Hepatocyte (in vitro differentiated cells): ENCODE measurements around the gene CD46. TPM values are rescaled to one million over a fixed set of nuclear protein-coding genes. Genes with fewer than 3 reads are reported as not detected.

ENCODE experiments used
- DNase-seq: peaks from one replicate; pipeline ENCODE4 v3.0.0-alpha.2; 2016; ENCODE audit warnings: low spot score
- H2AFZ ChIP-seq: fragments of 200-600 bp; sonication (generic); 2 replicates; pipeline ENCODE4 v1.6.0; 2016; ENCODE audit warnings: antibody characterized with exemption, mild to moderate bottlenecking
- H3K27ac ChIP-seq: fragments of 200-600 bp; sonication (generic); 2 replicates; pipeline ENCODE4 v1.5.1; 2016; ENCODE audit warnings: mild to moderate bottlenecking
- H3K27me3 ChIP-seq: fragments of 200-600 bp; sonication (generic); 2 replicates; pipeline ENCODE4 v1.6.1; 2016
- H3K36me3 ChIP-seq: fragments of 200-600 bp; sonication (generic); replicated peaks from 2 replicates; pipeline ENCODE4 v1.5.1; 2016; ENCODE audit warnings: low read depth; ENCODE audit not compliant: insufficient read depth
- H3K4me1 ChIP-seq: fragments of 200-600 bp; sonication (generic); 2 replicates; pipeline ENCODE4 v1.5.1; 2016; ENCODE audit warnings: mild to moderate bottlenecking, moderate library complexity; ENCODE audit not compliant: insufficient read depth
- H3K4me2 ChIP-seq: fragments of 200-600 bp; sonication (generic); 2 replicates; pipeline ENCODE4 v1.6.0; 2016
- H3K4me3 ChIP-seq: fragments of 200-600 bp; sonication (generic); 2 replicates; pipeline ENCODE4 v1.5.1; 2016; ENCODE audit warnings: mild to moderate bottlenecking
- H3K79me2 ChIP-seq: fragments of 200-600 bp; sonication (generic); 2 replicates; pipeline ENCODE4 v1.6.0; 2017; ENCODE audit warnings: mild to moderate bottlenecking
- H3K9me2 ChIP-seq: fragments of 200-600 bp; sonication (generic); replicated peaks from 2 replicates; pipeline ENCODE4 v1.6.0; 2017; ENCODE audit warnings: mild to moderate bottlenecking; ENCODE audit not compliant: insufficient read depth
- H3K9me3 ChIP-seq: fragments of 200-600 bp; sonication (generic); 2 replicates; pipeline ENCODE4 v1.5.1; 2016; ENCODE audit warnings: low read depth, mild to moderate bottlenecking
- H4K20me1 ChIP-seq: fragments of 200-600 bp; sonication (generic); 2 replicates; pipeline ENCODE4 v1.6.0; 2016; ENCODE audit warnings: mild to moderate bottlenecking; ENCODE audit not compliant: insufficient read depth, poor library complexity, severe bottlenecking
- EZH2 ChIP-seq: fragments of 200-600 bp; sonication (generic); IDR thresholded peaks from 2 replicates; pipeline ENCODE4 v1.6.1; 2016; ENCODE audit warnings: antibody characterized with exemption, mild to moderate bottlenecking, borderline replicate concordance
- EZH2phosphoT487 ChIP-seq: fragments of 200-600 bp; sonication (generic); IDR thresholded peaks from one replicate; pipeline ENCODE4 v1.6.1; 2018; ENCODE audit warnings: antibody characterized with exemption, mild to moderate bottlenecking, low read depth, moderate library complexity; ENCODE audit not compliant: unreplicated experiment, severe bottlenecking
- WGBS: methylation state at CpG from one replicate; pipeline ENCODE4 v1.1.6; 2016; ENCODE audit warnings: low lambda C conversion rate; ENCODE audit errors: missing lambda C conversion rate; 5-methylcytosine and 5-hydroxymethylcytosine counted together
- polyA plus RNA-seq: library from polyadenylated mRNA; unstranded; fragments of >200 nt; fragmentation: Nextera tagmentation; extraction: Ambion mirVana; gene quantifications from 2 replicates; pipeline ENCODE4 v1.2.1, GENCODE V29; 2016
- total RNA-seq: library from RNA; depleted of rRNA; stranded (reverse); fragments of >200 nt; gene quantifications from 2 replicates; pipeline ENCODE4 v1.2.3, GENCODE V29; 2014
- TF ChIP-seq, protein P1 (sequence below): fragments of 200-600 bp; sonication (generic); IDR thresholded peaks from 2 replicates; pipeline ENCODE4 v1.5.1; 2016; ENCODE audit warnings: antibody characterized with exemption, mild to moderate bottlenecking; ENCODE audit not compliant: poor library complexity

Gene CD46
- total and polyA plus RNA-seq, 2 experiments from 2014 or later = 176 to 228 TPM

DNA sequence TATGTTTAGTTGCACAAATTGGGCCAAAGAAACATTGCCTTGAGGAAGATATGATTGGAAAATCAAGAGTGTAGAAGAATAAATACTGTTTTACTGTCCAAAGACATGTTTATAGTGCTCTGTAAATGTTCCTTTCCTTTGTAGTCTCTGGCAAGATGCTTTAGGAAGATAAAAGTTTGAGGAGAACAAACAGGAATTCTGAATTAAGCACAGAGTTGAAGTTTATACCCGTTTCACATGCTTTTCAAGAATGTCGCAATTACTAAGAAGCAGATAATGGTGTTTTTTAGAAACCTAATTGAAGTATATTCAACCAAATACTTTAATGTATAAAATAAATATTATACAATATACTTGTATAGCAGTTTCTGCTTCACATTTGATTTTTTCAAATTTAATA is 43.0 kb downstream of the CD46 start:
- no peaks in the 10 kb centered on the region for H3K27me3 ChIP-seq
- no peak overlapping the region for H3K27ac ChIP-seq
- H2AFZ ChIP-seq = no peak overlapping the region
- H3K4me1 ChIP-seq = peaks cover 30% of the 10 kb centered on the region
- no peak for TF ChIP-seq EZH2
- no peak for TF ChIP-seq EZH2phosphoT487
- TF ChIP-seq, protein P1, sequence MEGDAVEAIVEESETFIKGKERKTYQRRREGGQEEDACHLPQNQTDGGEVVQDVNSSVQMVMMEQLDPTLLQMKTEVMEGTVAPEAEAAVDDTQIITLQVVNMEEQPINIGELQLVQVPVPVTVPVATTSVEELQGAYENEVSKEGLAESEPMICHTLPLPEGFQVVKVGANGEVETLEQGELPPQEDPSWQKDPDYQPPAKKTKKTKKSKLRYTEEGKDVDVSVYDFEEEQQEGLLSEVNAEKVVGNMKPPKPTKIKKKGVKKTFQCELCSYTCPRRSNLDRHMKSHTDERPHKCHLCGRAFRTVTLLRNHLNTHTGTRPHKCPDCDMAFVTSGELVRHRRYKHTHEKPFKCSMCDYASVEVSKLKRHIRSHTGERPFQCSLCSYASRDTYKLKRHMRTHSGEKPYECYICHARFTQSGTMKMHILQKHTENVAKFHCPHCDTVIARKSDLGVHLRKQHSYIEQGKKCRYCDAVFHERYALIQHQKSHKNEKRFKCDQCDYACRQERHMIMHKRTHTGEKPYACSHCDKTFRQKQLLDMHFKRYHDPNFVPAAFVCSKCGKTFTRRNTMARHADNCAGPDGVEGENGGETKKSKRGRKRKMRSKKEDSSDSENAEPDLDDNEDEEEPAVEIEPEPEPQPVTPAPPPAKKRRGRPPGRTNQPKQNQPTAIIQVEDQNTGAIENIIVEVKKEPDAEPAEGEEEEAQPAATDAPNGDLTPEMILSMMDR = no peak
- H3K36me3 ChIP-seq = no peaks in the 10 kb centered on the region
- no peak overlapping the region for H3K4me2 ChIP-seq
- H4K20me1 ChIP-seq = no peaks in the 10 kb centered on the region
- H3K79me2 ChIP-seq = peaks cover 3% of the 10 kb centered on the region
- 30% methylated on average over 2 of the region's 2 CpGs for WGBS
- no peak for DNase-seq
- H3K9me2 ChIP-seq = no peaks in the 10 kb centered on the region
- H3K4me3 ChIP-seq = no peak overlapping the region
- H3K9me3 ChIP-seq = no peaks in the 10 kb centered on the region

DNA sequence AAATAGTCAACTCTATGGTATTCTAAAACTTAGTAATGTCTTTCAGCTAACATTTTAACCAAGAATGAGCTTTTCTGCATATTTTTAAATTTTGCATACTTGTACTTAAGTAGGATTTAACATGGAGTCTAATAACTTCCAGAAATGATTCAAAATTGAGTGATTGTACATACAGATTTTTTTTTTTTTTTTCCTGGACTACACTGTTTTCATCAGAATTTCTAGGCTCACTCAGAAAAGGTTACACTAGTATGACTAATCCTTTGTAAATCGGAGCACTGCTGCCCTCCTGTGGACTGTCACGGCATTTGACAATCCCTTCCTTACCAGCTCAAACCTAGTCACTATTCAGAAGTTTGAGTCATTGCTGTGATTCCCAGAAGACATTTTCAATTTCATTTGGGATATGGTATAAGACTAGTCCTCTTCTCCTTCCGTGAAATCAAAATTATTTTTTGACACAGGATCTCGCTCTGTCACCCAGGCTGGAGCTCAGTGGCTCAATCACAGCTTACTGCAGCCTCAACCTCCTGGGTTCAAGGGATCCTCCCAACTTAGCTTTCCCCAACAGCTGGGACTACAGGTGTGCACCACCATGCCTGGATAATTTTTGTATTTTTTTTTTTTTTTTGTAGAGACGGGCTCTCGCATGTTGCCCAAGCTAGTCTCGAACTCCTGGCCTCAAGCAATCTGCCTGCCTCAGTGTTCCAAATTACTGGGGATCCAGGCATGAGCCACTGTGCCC is 45.5 kb downstream of the CD46 start:
- H3K36me3 ChIP-seq = no peaks in the 10 kb centered on the region
- DNase-seq = peak; percentile 88
- H3K4me3 ChIP-seq = no peak overlapping the region
- H3K79me2 ChIP-seq = no peaks in the 10 kb centered on the region
- no peaks in the 10 kb centered on the region for H3K9me2 ChIP-seq
- no peak overlapping the region for H3K4me2 ChIP-seq
- H4K20me1 ChIP-seq = no peaks in the 10 kb centered on the region
- TF ChIP-seq EZH2 = no peak
- TF ChIP-seq, protein P1 = peak; percentile 80
- 58% methylated on average over 7 of the region's 7 CpGs for WGBS
- H3K9me3 ChIP-seq = no peaks in the 10 kb centered on the region
- no peak overlapping the region for H2AFZ ChIP-seq
- H3K4me1 ChIP-seq = peaks cover 12% of the 10 kb centered on the region
- no peak overlapping the region for H3K27ac ChIP-seq
- no peaks in the 10 kb centered on the region for H3K27me3 ChIP-seq

DNA sequence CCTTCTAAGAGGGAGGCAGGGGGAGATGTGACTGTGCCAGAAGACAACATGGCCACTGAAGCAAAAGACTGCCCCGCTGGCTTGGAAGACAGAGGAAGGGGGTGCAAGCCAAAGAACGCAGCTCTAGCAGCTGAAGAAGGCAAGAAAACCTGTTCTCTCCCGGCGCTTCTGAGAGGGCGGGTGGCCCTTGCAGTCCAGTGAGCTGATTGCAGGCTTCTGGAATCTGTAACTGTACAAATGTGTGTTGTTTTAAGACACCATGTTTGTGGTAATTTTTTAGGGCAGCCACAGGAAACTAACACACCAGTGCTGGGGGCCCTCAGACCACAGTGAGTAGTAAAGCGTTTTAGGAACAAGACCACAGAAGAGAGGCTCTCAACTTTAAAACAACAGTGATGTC is 47.0 kb downstream of the CD46 start:
- no peaks in the 10 kb centered on the region for H3K36me3 ChIP-seq
- H3K4me1 ChIP-seq = peaks cover 12% of the 10 kb centered on the region
- H3K79me2 ChIP-seq = no peaks in the 10 kb centered on the region
- WGBS = 82% methylated on average over 6 of the region's 6 CpGs
- H4K20me1 ChIP-seq = no peaks in the 10 kb centered on the region
- no peak overlapping the region for H2AFZ ChIP-seq
- H3K9me2 ChIP-seq = no peaks in the 10 kb centered on the region
- DNase-seq = peak; percentile 8
- H3K9me3 ChIP-seq = no peaks in the 10 kb centered on the region
- TF ChIP-seq EZH2 (no peak), EZH2phosphoT487 (no peak)
- no peak overlapping the region for H3K27ac ChIP-seq
- no peak overlapping the region for H3K4me2 ChIP-seq
- H3K4me3 ChIP-seq = no peak overlapping the region
- H3K27me3 ChIP-seq = no peaks in the 10 kb centered on the region

DNA sequence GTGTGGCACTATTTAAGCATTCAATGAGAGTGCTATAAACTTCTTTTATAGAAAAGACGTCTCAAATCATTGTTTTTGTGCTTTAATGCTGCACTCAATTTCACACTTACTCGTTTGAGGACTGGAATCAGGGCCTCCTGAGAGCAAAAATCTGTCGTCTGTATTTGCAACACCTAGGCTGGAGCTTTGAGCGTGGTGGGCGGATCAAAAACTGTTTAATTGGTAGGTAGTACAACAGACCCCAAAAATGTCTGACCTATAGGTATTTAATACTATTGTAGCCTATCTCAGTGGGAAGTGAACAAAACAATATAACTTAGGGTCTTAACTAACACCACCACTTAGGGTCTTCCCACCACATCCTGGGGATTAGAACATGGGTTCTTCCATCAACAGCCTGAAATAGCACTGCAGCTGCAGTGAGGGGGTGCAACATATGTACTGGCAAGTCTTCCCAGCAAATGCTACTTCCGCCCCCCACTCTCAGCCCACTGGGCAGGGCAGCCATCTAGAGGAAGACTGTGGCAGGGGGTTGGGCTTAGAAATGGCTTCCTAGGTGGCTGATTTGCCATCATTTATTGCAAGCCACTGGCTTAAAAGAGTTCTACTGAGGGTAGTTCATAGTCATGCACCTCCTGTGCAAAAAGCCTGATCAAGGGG is 48.3 kb downstream of the CD46 start:
- 94% methylated on average over 6 of the region's 6 CpGs for WGBS
- Histone ChIP-seq H3K79me2 (no peaks in the 10 kb centered on the region), H3K27me3 (no peaks in the 10 kb centered on the region), H4K20me1 (no peaks in the 10 kb centered on the region), H3K4me2 (no peak overlapping the region), H3K9me3 (no peaks in the 10 kb centered on the region), H3K36me3 (no peaks in the 10 kb centered on the region), H3K4me1 (peaks cover 6% of the 10 kb centered on the region), H3K9me2 (no peaks in the 10 kb centered on the region), H3K4me3 (no peak overlapping the region), H2AFZ (no peak overlapping the region), H3K27ac (no peak overlapping the region)
- no peak for DNase-seq
- TF ChIP-seq, protein P1 = no peak
- TF ChIP-seq EZH2phosphoT487 = no peak
- TF ChIP-seq EZH2 = no peak
